Cardiac fibroblast (primary cell): ENCODE results near the gene ZNF775.
"Not testable (repeated sequence)": the region's sequence is repeated elsewhere in the genome, so short reads cannot be mapped to it uniquely, and the experiment has no call there.

ENCODE experiments used
- DNase-seq, 2 donors: peaks; one replicate each; pipeline versions ENCODE4 v3.0.0 to v3.0.0-alpha.2; 2010; ENCODE audit warnings: low read depth in 2 of 2
- H3K4me3 ChIP-seq, 2 donors: replicated peaks in 1 of 2; 1 replicate in 1 of 2; 2 replicates in 1 of 2; pipeline ENCODE4 v1.5.1; 2011; ENCODE audit warnings: low read depth in 2 of 2, low read length in 2 of 2, mild to moderate bottlenecking in 2 of 2, moderate library complexity in 1 of 2
- TF ChIP-seq, protein P1 (sequence below): IDR thresholded peaks from one replicate; pipeline ENCODE4 v1.5.1; 2011; ENCODE audit warnings: low read depth, mild to moderate bottlenecking, low read length, inconsistent platforms

The ZNF775 gene

DNA sequence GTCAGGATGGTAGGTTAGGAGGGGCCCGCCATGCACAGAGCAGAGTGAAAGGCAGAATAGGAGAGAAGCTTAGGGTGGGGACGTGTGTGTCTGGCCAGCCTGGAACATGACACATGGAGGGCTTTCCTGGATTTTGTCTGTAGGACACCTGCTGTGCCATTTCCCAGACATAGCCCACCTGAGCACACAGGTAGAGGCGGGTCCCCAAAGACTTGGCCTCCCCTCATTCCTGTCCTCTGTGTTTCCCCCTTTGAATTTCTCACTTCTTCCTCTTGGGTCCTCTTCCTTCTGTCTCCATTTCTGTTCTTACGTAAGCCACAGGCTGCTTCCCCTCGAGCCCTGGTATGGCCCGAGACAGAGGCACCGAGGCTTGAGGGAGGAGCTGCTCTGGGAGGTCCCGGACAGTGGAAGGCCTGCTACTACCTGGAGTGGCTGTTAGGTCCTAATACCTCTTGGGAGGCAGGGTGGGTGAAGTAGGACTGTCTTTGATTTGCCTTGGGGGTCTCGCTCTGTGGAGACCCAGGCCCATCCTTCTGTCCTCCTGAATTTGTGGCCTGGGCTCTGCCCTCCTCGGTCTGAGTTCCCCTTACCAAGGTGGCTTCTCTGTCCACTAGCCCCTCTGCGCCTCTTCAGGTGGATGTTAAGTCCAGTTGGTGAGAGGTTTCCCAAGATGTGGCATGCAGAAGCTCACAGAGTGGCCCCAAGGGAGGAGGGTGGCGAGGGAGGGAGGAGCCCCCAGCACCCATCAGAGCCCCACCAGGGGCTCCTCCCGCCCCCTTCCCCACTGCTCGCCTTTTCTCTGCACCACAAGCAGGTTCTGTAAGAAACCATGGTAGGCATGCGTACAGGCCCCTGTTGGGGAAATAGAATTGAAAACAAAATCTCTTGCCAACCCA, 5.5 kb downstream of the ZNF775 start:
- no peak for DNase-seq
- TF ChIP-seq, protein P1, sequence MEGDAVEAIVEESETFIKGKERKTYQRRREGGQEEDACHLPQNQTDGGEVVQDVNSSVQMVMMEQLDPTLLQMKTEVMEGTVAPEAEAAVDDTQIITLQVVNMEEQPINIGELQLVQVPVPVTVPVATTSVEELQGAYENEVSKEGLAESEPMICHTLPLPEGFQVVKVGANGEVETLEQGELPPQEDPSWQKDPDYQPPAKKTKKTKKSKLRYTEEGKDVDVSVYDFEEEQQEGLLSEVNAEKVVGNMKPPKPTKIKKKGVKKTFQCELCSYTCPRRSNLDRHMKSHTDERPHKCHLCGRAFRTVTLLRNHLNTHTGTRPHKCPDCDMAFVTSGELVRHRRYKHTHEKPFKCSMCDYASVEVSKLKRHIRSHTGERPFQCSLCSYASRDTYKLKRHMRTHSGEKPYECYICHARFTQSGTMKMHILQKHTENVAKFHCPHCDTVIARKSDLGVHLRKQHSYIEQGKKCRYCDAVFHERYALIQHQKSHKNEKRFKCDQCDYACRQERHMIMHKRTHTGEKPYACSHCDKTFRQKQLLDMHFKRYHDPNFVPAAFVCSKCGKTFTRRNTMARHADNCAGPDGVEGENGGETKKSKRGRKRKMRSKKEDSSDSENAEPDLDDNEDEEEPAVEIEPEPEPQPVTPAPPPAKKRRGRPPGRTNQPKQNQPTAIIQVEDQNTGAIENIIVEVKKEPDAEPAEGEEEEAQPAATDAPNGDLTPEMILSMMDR = no peak
- no peak overlapping the region for H3K4me3 ChIP-seq

DNA sequence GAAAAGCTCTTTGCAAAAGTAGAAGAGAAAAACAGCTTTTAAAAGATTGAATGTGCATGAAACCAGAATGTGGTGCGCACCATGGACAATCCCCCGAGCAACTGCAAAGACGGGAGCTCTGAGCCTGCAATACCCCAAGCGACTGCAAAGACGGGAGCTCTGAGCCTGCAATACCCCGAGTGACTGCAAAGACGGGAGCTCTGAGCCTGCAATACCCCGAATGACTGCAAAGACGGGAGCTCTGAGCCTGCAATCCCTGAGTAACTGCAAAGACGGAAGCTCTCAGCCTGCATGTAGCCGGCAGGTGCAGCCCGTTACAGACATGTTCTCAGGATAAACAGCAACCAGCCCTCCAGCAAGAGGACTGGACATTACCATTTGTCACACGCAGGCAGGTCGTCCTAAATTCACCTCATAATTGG, 6.2 kb downstream of the ZNF775 start:
- TF ChIP-seq, protein P1 = no peak
- H3K4me3 ChIP-seq = no peak overlapping the region
- no peak for DNase-seq

DNA sequence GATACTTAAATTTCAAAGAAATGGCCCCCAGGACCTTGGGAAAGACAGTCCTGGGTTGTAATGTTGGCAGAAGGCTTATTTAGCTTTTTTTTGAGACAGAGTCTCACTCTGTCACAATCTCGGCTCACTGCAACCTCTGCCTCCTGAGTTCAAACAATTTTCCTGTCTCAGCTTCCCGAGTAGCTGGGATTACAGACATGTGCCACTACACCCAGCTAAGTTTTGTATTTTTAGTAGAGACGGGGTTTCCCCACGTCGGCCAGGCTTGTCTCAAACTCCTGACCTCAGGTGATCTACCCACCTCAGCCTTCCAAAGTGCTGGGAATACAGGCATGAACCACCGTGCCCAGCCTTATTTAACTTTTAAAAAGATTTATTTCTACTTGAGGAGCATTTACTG, 6.8 kb downstream of the ZNF775 start:
- H3K4me3 ChIP-seq, DNase-seq: not testable (repeated sequence)

GRCh38 chr7:150388306-150388705, 9.2 kb downstream of the ZNF775 start:
- H3K4me3 ChIP-seq = no peak overlapping the region
- no peak for DNase-seq
- TF ChIP-seq, protein P1 = no peak

DNA sequence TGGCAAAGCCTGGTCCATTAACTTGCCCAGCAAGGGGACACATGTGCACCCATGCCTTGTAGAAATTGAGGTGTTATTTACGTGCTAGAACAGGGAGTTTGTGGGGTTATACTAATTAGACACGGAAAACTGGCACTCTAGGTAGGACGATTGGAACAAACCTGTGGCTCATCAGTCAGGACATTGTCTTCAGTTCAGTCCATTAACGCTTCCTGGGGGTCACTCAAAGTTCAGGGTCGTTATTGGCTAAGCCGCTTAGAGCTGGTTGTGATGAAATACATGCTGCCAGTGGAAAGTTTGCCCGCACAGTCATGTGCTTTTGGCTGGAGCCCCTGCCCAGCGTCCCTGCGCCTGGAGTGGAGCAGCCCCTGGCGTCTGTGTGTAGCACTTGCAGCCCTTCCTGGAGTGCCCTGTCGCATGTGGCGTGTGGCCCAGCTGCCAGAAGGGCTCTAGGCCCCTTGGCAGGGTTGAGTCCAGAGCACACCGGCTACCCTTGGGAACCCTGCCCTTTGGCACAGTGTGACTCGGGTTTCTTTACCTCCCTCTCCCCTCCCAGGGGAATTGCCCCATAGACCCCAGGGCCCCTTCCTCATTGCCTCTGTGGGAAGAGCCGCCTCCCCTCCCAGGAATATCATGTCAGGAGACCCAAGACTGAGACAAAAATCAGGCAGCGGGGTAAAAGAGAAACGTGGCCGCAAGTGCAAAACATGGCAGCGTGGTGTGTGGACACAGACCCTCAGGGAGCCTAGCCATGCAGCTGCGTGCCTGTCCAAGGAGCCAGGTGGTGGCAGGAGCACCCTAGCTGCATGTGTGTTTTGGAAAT, 9.8 kb downstream of the ZNF775 start:
- peak in 1 of 2 donors; percentile 71 for DNase-seq
- H3K4me3 ChIP-seq = no peak overlapping the region
- TF ChIP-seq, protein P1 = no peak

GRCh38 chr7:150389532-150389816, 10.3 kb downstream of the ZNF775 start:
- TF ChIP-seq, protein P1 = no peak
- H3K4me3 ChIP-seq = no peak overlapping the region
- DNase-seq = no peak

GRCh38 chr7:150390205-150390604, 11.1 kb downstream of the ZNF775 start:
- peak in 1 of 2 donors; percentile 25 for DNase-seq
- H3K4me3 ChIP-seq = no peak overlapping the region
- TF ChIP-seq, protein P1 = no peak
